ENCODE data around the gene LUC7L2.
"Not testable (repeated sequence)": the region's sequence is repeated elsewhere in the genome, so short reads cannot be mapped to it uniquely, and the experiment has no call there.

Gene LUC7L2, protein sequence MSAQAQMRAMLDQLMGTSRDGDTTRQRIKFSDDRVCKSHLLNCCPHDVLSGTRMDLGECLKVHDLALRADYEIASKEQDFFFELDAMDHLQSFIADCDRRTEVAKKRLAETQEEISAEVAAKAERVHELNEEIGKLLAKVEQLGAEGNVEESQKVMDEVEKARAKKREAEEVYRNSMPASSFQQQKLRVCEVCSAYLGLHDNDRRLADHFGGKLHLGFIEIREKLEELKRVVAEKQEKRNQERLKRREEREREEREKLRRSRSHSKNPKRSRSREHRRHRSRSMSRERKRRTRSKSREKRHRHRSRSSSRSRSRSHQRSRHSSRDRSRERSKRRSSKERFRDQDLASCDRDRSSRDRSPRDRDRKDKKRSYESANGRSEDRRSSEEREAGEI

DNA sequence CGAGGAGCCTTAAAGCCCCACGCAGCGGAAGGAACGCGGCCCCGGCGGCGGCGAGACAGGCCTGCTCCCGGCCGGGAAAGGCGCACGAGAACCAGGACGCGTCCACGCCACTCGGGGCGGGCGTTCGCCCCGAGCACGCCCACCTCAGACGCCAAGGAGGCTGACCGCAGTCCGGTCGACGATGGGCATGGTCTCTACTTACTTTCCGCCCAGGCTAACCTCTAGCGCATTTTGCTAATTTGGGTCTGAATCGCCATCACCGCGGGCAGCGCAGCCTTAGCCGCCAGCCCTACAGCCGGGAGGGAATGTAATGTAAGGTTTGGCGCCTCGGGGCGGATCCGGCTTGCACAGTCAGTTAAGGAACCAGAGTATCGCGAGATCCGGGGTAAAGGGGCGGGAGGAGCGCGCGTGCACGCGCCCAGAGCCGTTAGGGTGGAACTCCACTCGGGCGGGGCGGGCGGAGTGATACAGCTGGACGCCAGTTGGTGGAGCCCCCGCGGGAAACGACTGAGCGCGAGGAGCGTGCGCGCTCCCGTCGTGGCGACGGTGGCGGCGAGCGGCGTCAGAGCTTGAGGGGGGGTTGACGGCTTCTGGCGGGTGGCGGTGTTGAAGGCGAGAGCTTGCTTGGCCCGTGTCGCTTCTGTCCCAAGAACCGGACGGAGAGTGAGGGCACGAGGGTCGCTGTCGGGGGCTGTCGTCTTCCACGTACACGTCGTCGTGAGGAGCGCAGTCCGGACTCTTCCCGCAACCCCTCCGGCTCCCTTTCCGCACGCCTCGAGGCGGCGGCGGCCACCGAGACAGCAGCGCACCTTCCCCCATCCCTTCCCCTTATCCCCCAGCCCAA is at the start of gene LUC7L2:
TSS of gene LUC7L2 (plus strand) at position 529 of the 844 bp plus-strand sequence. CDS start 368 bp downstream, outside the sequence.
- peak; percentile 96 for DNase-seq

DNA sequence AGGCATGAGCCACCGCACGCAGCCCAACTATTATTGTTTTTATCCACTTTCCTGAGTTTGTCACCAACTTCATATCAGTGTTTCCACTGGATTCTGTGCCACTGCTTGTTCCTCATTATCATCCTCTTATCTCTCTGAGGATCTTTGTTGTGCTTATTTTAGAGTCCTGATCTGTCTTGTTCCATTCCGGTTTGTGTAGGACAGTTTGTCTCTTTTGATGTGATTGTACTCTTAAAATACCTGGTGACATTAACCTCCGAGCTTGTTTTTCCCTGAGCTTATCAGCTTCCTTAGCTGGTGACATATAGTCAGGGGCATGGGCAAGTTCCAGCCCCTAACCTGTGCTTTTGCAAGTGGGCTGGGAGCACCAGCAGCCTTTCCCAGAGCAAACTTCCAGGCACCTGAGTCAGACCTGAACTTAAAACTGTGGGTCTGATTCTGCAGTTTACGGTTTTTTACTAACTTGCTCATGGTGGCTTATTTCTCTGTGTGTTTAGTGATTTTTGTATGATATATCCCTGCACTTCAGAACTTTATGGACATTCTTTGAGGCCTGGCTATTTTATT is 41.7 kb upstream of the LUC7L2 start:
- no peak for DNase-seq

DNA sequence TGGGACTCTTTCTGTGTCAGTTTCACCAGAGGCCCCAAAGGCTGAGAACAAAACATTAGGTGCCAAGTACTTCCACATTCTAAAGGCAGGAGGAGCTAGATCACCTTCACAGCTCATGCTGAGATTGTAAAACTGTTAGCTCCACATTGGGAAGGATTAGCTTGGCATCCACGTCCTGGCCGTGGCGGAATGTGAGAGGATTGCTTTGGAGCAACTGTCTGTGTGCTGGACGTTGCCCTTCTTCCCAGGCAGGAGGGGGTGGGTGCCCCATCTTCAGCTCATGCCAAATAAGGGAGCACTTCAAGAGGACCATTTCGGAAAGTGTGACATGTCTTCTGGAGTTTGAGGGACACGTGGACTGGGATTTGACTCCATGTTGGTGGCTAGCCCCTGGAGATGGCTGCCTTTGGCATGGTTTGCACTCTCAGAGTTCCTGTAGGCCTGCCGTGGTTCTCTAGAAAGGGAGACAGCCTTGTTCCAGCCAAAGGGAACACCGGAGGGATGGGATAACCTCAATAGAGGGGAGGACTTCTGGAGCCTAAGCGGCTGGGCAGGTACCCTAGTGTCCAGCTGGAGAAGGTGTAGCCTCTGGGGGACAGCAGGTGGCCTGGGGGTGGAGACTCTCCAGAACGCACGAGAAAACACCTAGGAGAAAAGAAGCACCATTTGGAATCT is 38.5 kb upstream of the LUC7L2 start:
- no peak for DNase-seq

DNA sequence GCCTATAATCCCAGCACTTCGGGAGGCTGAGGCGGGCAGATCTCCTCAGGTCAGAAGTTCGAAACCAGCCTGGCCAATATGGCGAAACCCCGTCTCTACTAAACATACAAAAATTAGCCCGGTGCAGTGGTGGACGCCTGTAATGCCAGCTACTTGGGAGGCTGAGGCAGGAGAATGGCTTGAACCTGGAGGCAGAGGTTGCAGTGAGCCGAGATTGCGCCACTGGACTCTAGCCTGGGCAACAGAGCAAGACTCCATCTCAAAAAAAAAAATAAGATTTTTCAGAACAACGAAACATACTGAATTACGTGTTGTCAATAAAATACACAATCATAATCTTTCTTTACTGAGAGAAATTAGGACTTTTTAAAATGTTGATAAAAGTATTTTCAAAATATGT is 35.0 kb upstream of the LUC7L2 start:
- DNase-seq, result not testable (repeated sequence)

DNA sequence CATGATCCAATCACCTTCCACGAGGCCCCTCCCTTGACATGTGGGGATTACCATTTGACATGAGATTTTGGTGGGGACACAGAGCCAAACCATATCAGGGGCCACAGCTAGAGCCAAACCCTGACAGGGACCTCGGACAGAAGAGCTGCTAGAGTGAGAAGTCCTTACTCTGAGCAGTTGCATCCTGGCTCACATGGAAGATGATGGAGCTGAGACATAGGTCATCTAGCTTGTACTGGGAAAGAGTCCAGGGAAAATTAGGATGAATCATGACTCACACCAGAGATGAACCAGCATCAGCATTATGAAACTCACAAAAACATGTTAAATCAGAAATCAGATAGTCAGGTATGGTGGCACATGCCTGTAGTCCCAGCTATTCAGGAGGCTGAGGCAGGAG is 31.3 kb upstream of the LUC7L2 start:
- DNase-seq, result no peak

DNA sequence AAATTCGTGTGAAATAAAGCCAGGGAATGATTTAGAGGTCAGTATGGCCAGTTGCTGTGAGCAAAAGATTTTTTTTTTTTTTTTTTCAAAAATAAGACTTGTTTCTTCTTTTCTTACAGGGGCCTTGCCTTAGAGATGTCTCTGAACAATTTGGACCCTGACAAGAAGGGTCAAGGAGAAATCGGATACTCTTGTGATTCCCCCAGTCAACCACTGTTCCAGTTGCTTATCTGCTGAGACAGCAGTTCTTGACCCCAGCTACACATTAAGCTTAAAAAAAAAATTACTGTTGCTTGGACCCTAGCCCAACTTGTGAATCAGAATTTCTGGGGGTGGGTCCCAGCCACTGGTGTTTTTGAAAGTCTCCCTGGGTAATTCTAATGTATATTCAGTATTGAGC is 30.6 kb upstream of the LUC7L2 start:
- DNase-seq, result no peak

DNA sequence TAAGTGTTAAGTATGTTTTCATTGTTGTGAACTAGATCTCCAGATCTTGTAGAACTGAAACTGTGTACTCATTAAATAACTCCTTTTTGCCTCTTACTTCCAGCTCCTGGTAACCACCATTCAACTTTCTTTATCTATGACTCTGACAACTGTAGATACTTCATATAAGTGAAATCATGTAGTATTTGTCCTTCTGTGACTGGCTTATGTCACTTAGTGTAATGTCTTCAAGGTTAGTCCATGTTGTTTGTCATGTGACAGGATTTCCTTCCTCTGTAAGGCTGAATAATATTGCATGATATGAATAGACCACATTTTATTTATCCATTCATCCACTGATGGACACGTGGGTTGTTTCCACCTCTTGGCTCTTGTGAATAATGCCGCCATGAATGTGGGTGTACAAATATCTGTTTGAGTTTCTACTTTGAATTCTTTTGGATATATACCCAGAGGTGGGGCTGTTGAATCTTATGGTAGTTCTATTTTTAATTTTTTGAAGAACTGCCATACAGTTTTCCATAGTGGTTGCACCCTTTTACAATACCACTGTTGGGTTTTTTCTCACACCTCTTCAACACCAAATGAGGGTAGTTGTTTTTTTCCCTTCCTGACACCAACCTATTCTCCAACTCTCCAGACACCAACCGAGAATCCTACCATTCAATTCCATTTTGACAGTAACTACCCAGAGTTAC is 29.2 kb upstream of the LUC7L2 start:
- DNase-seq, result no peak

DNA sequence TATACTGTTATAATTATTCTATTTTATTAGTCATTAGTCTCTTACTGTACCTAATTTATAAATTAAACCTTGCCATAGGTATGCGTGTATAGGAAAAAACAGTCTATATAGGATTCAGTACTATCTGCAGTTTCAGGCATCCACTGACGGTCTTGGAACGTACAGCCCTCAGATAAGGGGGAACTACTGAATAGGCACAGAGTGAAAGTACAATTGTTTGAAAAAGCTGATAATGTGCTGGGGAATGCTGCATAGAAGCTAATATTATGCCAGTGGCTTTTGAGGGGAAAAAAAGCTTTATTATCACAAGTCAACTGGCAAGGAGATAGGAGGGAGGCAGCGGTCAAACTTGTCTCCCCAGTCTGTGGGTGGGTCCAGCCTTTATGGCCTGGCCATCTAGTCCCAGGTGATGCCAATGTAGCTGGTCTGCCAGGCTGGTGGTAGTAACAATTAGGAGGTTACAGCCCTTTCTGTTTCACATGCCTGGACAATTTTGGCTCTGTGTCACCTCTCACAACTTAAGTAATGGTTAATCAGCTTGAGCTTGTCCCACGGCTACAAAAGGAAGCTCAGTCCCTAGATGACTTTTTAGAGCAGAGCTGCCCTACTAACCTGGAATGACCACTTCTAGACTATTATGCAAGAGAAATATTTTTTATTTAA is 26.9 kb upstream of the LUC7L2 start:
- DNase-seq, result no peak

DNA sequence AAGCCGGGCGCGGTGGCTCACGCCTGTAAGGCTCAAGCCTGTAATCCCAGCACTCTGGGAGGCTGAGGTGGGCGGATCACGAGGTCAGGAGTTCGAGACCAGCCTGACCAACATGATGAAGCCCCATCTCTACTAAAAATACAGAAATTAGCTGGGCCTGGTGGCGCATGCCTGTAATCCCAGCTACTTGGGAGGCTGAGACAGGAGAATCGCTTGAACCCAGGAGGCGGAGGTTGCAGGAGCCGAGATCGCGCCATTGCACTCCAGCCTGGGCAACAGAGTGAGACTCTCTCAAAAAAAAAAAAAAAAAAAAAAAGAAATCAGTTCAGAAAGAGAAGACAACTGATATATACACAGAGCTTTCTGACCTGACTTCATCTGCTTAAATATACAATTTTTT is 26.3 kb upstream of the LUC7L2 start:
- DNase-seq, result not testable (repeated sequence)

DNA sequence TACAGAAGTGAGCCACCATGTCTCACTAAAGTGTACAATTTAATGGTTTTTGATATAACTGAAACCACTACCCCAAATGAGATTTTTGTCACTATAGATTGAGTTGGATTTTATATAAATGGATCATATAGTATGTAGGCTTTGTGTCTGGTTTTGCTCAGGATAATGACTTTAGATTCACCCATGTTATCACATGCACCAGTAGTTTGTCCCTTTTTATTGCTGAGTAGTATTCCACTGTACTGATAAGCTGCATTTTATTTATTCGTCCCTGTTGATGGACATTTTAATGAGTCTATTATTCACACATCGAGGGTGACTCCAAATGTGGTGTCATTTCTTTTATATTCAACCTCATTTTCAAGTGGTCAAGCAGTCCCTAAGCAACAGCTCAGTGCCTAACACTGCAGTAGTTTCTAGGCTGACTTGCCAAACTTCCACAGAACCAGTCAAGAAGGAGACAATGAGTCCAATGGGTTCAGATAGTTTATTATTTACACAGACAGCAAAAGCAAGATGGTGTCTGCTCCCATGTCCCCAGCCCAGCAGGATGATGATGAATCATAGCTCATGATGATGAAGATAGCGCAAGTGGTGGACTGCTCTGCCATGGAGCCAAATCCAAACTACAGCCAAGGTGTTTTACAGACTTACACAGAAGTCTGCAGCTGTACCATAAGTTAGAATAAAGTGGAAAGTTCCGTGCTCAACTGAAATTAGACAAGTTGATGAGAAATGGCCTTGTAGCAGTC is 25.1 kb upstream of the LUC7L2 start:
- DNase-seq, result no peak

DNA sequence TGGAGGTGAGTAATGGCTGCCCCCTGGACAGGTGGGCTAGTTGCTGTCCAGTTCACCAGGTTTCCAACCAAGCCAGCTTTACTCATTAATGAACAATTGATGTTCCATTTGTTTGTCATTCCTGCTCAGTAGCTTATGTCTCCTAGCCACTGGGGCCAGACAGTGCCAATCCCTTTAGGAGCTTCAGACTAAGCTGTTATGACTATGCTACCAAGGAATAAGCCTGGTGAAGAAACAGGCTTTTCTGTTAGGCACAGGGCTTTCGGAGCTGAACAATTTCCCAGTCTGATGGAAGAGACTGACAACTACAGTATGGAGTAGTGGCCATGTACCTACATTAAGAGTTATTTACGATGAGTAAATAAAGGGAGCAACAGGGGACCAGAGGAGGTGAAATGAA is 20.7 kb upstream of the LUC7L2 start:
- DNase-seq, result no peak

DNA sequence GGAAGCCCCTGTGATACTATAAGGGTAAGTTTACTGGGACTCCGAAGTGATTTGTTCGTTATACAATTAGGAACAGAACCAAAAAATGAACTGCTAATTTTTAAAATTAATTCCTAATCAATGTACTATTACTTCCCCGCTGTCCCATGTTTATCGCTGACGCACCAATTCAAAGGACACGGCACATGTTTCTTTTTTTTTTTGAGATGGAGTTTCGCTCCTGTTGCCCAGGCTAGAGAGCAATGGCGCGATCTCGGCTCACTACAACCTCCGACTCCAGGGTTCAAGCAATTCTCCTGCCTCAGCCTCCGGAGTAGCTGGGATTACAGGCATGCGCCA is 20.0 kb upstream of the LUC7L2 start:
- DNase-seq, result no peak

DNA sequence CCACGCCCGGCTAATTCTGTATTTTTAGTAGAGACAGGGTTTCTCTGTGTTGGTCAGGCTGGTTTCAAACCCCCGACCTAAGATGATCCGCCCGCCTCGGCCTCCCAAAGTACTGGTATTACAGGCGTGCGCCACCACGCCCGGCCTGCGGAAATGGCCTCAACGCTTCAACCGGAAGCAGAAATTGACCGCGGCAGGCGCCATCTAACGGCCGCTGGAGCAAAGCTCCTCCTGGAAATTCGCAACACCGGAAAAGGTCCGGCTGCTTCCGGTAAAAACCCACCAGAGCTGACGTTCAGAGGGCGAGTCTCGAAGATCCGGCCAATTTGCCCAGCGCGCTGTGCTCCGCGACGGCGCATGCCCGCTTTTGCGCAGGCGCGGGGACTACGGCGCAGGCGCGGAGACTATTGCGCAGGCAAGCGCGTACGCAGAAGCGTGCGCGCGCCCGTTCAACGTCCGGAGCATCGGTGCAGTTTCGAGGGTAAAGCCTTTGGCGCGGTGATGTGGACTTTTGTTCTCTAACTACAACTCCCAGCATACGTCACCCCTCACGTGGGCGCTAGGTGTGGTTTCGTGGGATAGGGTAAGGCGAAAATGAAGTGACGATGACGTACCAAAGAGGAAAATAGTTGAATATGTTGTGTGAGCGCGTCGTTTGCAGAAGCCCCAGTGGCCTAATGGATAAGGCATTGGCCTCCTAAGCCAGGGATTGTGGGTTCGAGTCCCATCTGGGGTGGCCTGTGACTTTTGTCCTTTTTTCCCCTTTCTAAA is 19.5 kb upstream of the LUC7L2 start:
- DNase-seq, result peak; percentile 100

DNA sequence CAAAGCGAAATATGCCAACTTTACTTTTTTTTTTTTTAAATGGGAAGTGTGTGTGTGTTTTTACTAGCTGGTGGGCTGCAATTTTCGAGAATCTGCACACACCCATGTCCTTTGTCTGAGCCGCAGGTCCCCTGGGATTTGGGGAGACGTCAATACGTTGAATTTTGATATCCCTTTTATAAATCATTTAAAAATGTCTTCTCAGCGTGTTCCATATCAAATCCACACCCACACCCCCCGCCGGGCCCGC is 19.0 kb upstream of the LUC7L2 start:
- no peak for DNase-seq

DNA sequence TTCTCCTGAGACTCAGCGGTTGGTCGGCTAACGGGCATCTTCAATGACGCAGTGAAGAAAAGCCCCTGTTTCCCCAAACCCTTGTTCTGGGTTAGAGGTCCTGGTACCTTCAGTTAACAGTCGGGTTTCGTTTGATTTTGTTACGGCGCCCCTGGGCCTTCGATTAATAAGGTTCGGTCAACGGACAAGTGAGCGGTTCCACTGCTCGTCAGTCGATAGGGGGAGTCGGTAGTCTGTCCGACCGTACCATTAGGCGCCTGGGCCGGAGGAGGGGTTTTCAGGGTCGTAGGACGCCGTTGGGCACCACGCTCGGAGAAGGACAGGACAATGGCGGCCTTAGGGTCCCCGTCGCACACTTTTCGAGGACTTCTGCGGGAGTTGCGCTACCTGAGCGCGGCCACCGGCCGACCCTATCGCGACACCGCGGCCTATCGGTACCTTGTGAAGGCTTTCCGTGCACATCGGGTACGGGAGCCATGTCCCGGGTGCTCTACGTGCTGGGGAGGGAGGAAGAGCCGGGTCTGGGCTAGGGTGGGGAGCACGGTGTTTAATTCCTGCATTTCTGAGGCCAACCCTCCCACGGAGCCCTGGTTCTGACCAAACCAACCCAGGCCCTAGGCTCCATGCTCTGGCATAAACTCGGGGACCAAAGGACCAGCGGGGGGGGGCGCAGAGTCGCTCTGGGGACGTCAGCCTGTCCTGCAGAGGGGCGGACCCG is 18.5 kb upstream of the LUC7L2 start, which contains the start of gene FMC1:
TSS of gene FMC1 (plus strand) at position 280 of the 718 bp plus-strand sequence. CDS start at position 328, 48 bp downstream.
- peak; percentile 89 for DNase-seq

DNA sequence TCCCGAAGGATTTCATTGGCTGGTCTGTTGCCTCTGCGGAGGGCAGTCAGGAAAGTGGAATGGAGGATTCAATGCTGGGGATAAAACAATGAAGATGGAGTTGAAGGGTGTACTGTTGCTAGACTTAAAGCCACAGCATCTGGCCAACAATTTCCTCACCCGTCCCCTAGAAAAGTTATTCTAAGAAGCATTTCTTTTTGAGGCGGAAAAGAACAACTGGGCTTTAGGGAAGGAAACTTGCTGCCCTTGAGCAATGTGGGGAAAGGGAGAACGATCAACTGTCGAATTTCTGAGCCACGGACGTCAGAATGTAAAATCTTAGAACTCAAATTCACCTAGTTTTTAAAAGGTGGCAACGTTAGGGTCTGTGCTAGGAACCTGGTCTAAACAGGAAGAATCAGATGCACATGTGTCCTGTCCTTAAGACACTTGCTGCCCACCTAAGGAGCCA is 17.9 kb upstream of the LUC7L2 start:
- DNase-seq, result no peak

DNA sequence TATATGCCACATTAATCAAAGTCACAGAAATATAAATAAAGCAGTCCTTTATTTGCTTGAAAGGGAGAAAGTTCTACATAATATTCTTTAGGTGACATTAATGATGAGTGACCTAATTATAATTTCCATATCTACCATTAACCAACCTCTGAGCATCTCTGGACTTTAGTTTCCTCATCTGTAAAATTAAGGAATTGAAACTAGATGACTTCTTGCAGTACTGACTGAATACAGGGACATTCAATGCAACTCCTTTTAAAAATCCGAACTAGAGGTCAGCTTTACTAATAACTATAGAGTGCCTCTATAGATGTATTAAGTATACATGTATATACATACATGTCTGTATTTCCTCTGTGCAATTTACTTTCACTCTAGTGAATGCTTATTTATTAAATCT is 14.7 kb upstream of the LUC7L2 start:
- DNase-seq, result no peak

DNA sequence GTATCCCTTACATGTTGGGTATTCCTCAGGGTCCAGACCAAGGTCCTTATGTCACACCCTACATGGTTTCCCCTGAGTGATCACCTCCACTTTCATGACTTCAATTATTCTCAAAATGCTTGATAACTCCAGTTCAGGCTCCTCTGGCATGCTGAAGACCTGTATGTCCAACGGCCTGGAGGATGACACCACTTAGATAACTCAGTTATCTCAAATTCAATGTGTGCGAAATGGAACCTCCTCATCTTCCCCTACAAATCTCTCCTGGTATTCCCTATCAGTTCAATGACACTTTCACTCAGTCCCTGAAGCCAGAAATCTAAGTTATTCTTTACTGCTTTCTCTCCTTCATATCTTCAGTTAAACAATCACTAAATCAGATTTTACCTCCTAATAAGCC is 8.7 kb upstream of the LUC7L2 start:
- no peak for DNase-seq

DNA sequence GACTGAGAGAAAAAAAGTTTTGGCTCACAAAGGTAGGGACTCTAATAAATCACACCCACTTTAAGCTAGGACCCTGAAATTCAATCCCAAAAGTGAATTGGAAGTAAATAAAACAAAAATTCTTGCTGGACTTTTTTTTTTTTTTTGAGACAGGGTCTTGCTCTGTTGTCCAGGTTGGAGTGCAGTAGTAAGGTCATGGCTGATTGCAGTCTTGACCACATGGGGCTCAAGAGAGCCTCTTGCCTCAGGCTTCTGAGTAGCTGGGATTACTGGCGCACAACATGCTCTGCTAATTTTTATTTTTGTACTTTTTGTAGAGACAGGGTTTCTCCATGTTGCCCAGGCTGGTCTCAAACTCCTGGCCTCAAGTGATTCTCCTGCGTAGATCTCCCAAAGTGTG is 5.0 kb upstream of the LUC7L2 start:
- no peak for DNase-seq

DNA sequence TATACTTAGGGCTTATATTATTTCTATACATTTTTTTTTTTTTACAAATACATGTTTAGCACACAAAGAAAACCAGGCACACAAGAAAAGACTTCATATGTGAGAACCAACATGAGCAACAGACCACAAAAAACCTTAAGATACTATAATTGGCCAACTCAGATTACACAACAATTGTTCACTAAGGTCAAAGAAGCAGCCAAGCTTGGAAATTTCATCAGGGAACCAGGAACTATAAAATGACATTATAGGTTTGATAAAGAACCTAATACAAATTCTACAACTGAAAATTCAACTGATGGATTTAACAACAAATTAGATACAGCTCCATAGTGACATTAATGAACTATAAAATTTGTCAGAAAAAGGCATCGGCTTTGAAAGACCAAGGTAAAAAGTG is 4.4 kb upstream of the LUC7L2 start:
- no peak for DNase-seq

All from DMS79 treated with DMSO at 0.1 percent for 48 hours (cell line).